OCI-LY7 (cell line): Measurements from ENCODE around the gene ARHGEF17. TPM values are rescaled to one million over a fixed set of nuclear protein-coding genes. Genes with fewer than 3 reads are reported as not detected.

Experiments
- BruUV-seq: library from RNA; stranded (reverse); fragments of 400-500 nt; replicated peaks from 2 replicates; lab custom pipeline; 2021; lab: Mats Ljungman, UMichigan
- CTCF ChIA-PET: fragments of 300-600 bp; sonication (Branson Sonifier 250); formaldehyde crosslinking; loops from one replicate; lab custom pipeline; 2022; ENCODE audit warnings: antibody characterized with exemption; ENCODE audit not compliant: unreplicated experiment; lab: Charles Lee
- POLR2A ChIA-PET: fragments of 300-600 bp; sonication (Branson Sonifier 250); formaldehyde crosslinking; loops from one replicate; lab custom pipeline; 2022; ENCODE audit warnings: antibody characterized with exemption; lab: Charles Lee
- DNase-seq: peaks from one replicate; pipeline ENCODE4 v3.0.0-alpha.2; 2015; ENCODE audit warnings: low spot score
- H2AFZ ChIP-seq: fragments of 200-600 bp; sonication (generic), shearing (Covaris generic); 2 replicates; pipeline ENCODE4 v1.6.1; 2014; ENCODE audit warnings: mild to moderate bottlenecking, antibody characterized with exemption, low read length, moderate library complexity
- H3K27ac ChIP-seq: fragments of 200-600 bp; sonication (generic); 2 replicates; pipeline ENCODE4 v1.5.1; 2014; ENCODE audit warnings: mixed run types, low read depth, mild to moderate bottlenecking, moderate library complexity, low read length, inconsistent platforms; ENCODE audit not compliant: poor library complexity, severe bottlenecking
- H3K36me3 ChIP-seq: fragments of 200-600 bp; sonication (generic); 2 replicates; pipeline ENCODE4 v1.6.1; 2014; ENCODE audit warnings: mild to moderate bottlenecking, antibody characterized with exemption, low read length, moderate library complexity, mixed read lengths; ENCODE audit not compliant: insufficient read depth
- H3K4me1 ChIP-seq: fragments of 200-600 bp; sonication (generic); 2 replicates; pipeline ENCODE4 v1.5.1; 2014; ENCODE audit warnings: mild to moderate bottlenecking, low read length; ENCODE audit not compliant: insufficient read depth, poor library complexity, severe bottlenecking
- H3K4me2 ChIP-seq: fragments of 200-600 bp; sonication (generic); 2 replicates; pipeline ENCODE4 v1.6.1; 2014; ENCODE audit warnings: mild to moderate bottlenecking, low read length
- H3K4me3 ChIP-seq: fragments of 200-600 bp; sonication (generic); 2 replicates; pipeline ENCODE4 v1.5.1; 2014; ENCODE audit warnings: mild to moderate bottlenecking, low read depth, low read length; ENCODE audit not compliant: poor library complexity, severe bottlenecking
- H3K79me2 ChIP-seq: fragments of 200-600 bp; sonication (generic); 2 replicates; pipeline ENCODE4 v1.6.1; 2016; ENCODE audit warnings: low read depth, mild to moderate bottlenecking, low read length, moderate library complexity, mixed read lengths; ENCODE audit not compliant: insufficient read depth
- H3K9me2 ChIP-seq: fragments of 200-600 bp; sonication (generic); 2 replicates; pipeline ENCODE4 v1.6.1; 2016; ENCODE audit warnings: mild to moderate bottlenecking, low read length, mixed read lengths; ENCODE audit not compliant: insufficient read depth
- H3K9me3 ChIP-seq: fragments of 200-600 bp; sonication (generic); 2 replicates; pipeline ENCODE4 v1.6.1; 2014; ENCODE audit warnings: mild to moderate bottlenecking, mixed run types, low read length, mixed read lengths
- H4K20me1 ChIP-seq: fragments of 200-600 bp; sonication (generic); 2 replicates; pipeline ENCODE4 v1.6.1; 2014; ENCODE audit warnings: mild to moderate bottlenecking, antibody characterized with exemption, low read length, moderate library complexity, mixed read lengths; ENCODE audit not compliant: insufficient read depth
- EZH2phosphoT487 ChIP-seq: fragments of 200-600 bp; sonication (generic); IDR thresholded peaks from 2 replicates; pipeline ENCODE4 v1.6.1; 2018; ENCODE audit warnings: low read depth, borderline replicate concordance, mild to moderate bottlenecking, mixed run types, antibody characterized with exemption, low read length, moderate library complexity, mixed read lengths
- intact Hi-C: fragments of 100-400 bp; cut with micrococcal nuclease; formaldehyde crosslinking; loops from one replicate; pipeline ENCODE4 v1.10.0; 2022; ENCODE audit not compliant: unreplicated experiment
- total RNA-seq, 2 experiments: library from RNA; depleted of rRNA in 1 of 2; stranded (reverse); fragments of >200 nt in 1 of 2; shearing (Covaris generic) in 1 of 2; gene quantifications; 2 replicates each; pipeline ENCODE4 v1.2.3, GENCODE V29; 2014 to 2022
- TF ChIP-seq, protein P1 (sequence below): fragments of 200-600 bp; sonication (generic); conservative IDR thresholded peaks from 2 replicates; pipeline ENCODE4 v1.5.1; 2014; ENCODE audit warnings: mild to moderate bottlenecking, antibody characterized with exemption, low read length, moderate library complexity, mixed read lengths

The ARHGEF17 gene
- total RNA-seq, 2 experiments from 2014 or later = 0.19 to 1.4 TPM

- H3K79me2 ChIP-seq = peaks cover 47% of the 10 kb centered on the region
- peaks cover 62% of the 10 kb centered on the region for H3K4me1 ChIP-seq
- DNase-seq = peak; percentile 95
- POLR2A ChIA-PET = no interaction called here
- peak within 1 kb of the TSS; percentile 98 for H3K4me3 ChIP-seq
- intact Hi-C loops = loop anchor here (1.0 to 2.0 kb wide), 2 partner anchors 9 to 17 kb away; no protein-coding TSS in a partner anchor
- peak within 1 kb of the TSS; percentile 63 for H3K27ac ChIP-seq
- H3K9me3 ChIP-seq = no peaks in the 10 kb centered on the region
- H3K9me2 ChIP-seq = no peaks in the 10 kb centered on the region
- H3K36me3 ChIP-seq = peaks cover 13% of the 10 kb centered on the region; the same call in 1 of the 2 replicates
- peaks cover 20% of the 10 kb centered on the region for H4K20me1 ChIP-seq
- H2AFZ ChIP-seq = peak within 1 kb of the TSS; percentile 76; the same call in 1 of the 2 replicates
- BruUV-seq = no TSS peak
- TF ChIP-seq, protein P1, sequence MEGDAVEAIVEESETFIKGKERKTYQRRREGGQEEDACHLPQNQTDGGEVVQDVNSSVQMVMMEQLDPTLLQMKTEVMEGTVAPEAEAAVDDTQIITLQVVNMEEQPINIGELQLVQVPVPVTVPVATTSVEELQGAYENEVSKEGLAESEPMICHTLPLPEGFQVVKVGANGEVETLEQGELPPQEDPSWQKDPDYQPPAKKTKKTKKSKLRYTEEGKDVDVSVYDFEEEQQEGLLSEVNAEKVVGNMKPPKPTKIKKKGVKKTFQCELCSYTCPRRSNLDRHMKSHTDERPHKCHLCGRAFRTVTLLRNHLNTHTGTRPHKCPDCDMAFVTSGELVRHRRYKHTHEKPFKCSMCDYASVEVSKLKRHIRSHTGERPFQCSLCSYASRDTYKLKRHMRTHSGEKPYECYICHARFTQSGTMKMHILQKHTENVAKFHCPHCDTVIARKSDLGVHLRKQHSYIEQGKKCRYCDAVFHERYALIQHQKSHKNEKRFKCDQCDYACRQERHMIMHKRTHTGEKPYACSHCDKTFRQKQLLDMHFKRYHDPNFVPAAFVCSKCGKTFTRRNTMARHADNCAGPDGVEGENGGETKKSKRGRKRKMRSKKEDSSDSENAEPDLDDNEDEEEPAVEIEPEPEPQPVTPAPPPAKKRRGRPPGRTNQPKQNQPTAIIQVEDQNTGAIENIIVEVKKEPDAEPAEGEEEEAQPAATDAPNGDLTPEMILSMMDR = peak; percentile 88
- no peak for TF ChIP-seq EZH2phosphoT487
- peak within 1 kb of the TSS; percentile 87 for H3K4me2 ChIP-seq
- CTCF ChIA-PET = interaction anchor here (1.0 kb wide), 1 partner anchor 10 kb away, joined by 4 read pairs; no protein-coding TSS in a partner anchor
These were observed 68.2 kb downstream of the ARHGEF17 start, which contains the start of gene RELT for GRCh38 chr11:73376160-73376802. RELT (plus strand) TSS chr11:73376399; CDS start chr11:73389137, 12,738 bp downstream.

DNA sequence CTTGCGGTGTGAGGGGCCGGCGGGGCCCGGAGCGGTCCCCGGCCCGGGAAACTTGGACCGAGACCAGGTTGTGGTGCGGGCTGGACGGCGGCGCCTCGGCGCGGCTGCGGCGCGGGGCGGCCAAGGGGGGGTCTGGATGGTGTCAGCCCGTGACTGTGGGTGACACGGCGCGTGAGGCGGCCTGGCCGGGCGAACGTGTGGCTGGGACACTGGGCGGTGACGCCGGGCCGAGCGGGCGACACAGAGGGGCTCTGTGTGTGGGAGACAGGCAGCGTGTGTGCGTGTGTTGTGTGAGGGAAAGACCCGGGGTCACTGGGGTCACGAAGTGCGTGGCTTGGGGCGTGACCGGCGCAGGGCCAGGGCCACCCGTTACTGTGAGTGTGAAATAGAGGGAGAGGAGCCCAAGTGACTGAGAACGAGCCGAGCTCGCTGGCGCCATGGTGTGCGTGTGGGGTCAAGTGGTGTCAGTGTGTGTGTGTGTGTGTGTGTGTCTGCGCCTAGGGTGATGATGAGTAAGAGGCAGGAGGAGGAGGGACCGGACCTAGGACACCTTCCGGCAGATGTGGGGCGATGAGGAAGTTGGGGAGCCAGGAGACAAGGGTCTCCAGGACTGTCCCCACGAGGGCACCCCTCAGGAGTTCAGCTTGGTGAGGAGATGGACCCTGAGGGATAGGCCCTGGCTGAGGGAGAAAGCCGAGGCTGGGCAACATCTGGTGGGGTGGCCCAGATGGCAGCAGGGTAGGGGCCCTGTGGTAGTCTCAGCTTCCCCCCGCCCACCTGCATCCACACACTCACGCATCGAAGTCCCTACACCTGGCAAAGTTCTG is 68.9 kb downstream of the ARHGEF17 start:
- TF ChIP-seq, protein P1 = no peak
- TF ChIP-seq EZH2phosphoT487 = no peak
- no peaks in the 10 kb centered on the region for H3K9me3 ChIP-seq
- peaks cover 20% of the 10 kb centered on the region for H4K20me1 ChIP-seq
- peak overlapping the region; percentile 98 for H3K4me3 ChIP-seq
- H2AFZ ChIP-seq = peak overlapping the region; percentile 56; the same call in 1 of the 2 replicates
- peaks cover 51% of the 10 kb centered on the region for H3K79me2 ChIP-seq
- peak overlapping the region; percentile 87 for H3K4me2 ChIP-seq
- peak; percentile 66 for DNase-seq
- H3K4me1 ChIP-seq = peaks cover 66% of the 10 kb centered on the region
- H3K36me3 ChIP-seq = peaks cover 13% of the 10 kb centered on the region; the same call in 1 of the 2 replicates
- no TSS peak for BruUV-seq
- CTCF ChIA-PET = interaction anchor here (0.6 to 1.0 kb wide), 3 partner anchors 11 to 27 kb away, joined by 3 to 4 read pairs (median 3); no protein-coding TSS in a partner anchor
- H3K27ac ChIP-seq = peak overlapping the region; percentile 63
- no peaks in the 10 kb centered on the region for H3K9me2 ChIP-seq
- intact Hi-C loops = loop anchor here (1.0 to 2.0 kb wide), 2 partner anchors 8 to 16 kb away; no protein-coding TSS in a partner anchor
- POLR2A ChIA-PET = interaction anchor here (0.6 to 1.0 kb wide), 2 partner anchors 19 to 245 kb away, joined by 3 to 4 read pairs; no protein-coding TSS in a partner anchor
